H9 (cell line): ENCODE measurements around the gene RANGAP1. TPM values are rescaled to one million over a fixed set of nuclear protein-coding genes. Genes with fewer than 3 reads are reported as not detected.

Experiments
- DNase-seq: peaks from one replicate; pipeline ENCODE4 v3.0.0-alpha.2; 2017
- H2AFZ ChIP-seq: one replicate; pipeline ENCODE4 v1.6.1; 2013; ENCODE audit warnings: mild to moderate bottlenecking, low read length, control low read depth, moderate library complexity
- H2AK5ac ChIP-seq: 2 replicates; pipeline ENCODE4 v1.6.1; 2013; ENCODE audit warnings: low read length, control low read depth, mixed read lengths; ENCODE audit not compliant: insufficient read length
- H2BK120ac ChIP-seq: one replicate; pipeline ENCODE4 v1.6.1; 2013; ENCODE audit warnings: low read depth, mild to moderate bottlenecking, low read length, control low read depth, inconsistent platforms; ENCODE audit not compliant: poor library complexity, severe bottlenecking
- H2BK12ac ChIP-seq: 2 replicates; pipeline ENCODE4 v1.6.1; 2013; ENCODE audit warnings: low read length, control low read depth, mixed read lengths, low read depth; ENCODE audit not compliant: insufficient read length
- H2BK15ac ChIP-seq: 2 replicates; pipeline ENCODE4 v1.6.1; 2013; ENCODE audit warnings: low read depth, low read length, control low read depth
- H2BK20ac ChIP-seq: one replicate; pipeline ENCODE4 v1.6.1; 2013; ENCODE audit warnings: low read depth, mild to moderate bottlenecking, low read length, control low read depth, inconsistent platforms; ENCODE audit not compliant: poor library complexity, severe bottlenecking
- H2BK5ac ChIP-seq: 2 replicates; pipeline ENCODE4 v1.6.1; 2013; ENCODE audit warnings: low read length, control low read depth, mixed read lengths; ENCODE audit not compliant: insufficient read length
- H3K14ac ChIP-seq: 2 replicates; pipeline ENCODE4 v1.6.1; 2013; ENCODE audit warnings: low read length, control low read depth; ENCODE audit not compliant: insufficient read depth
- H3K18ac ChIP-seq: 2 replicates; pipeline ENCODE4 v1.6.1; 2013; ENCODE audit warnings: low read depth, mild to moderate bottlenecking, mixed read lengths, low read length, control low read depth; ENCODE audit not compliant: insufficient read length
- H3K23ac ChIP-seq: 2 replicates; pipeline ENCODE4 v1.6.1; 2013; ENCODE audit warnings: low read length, control low read depth, mixed read lengths, low read depth; ENCODE audit not compliant: insufficient read length
- H3K23me2 ChIP-seq: 2 replicates; pipeline ENCODE4 v1.6.1; 2013; ENCODE audit warnings: low read depth, mild to moderate bottlenecking, mixed read lengths, low read length, control low read depth; ENCODE audit not compliant: insufficient read length, poor library complexity, severe bottlenecking
- H3K27ac ChIP-seq: 2 replicates; pipeline ENCODE4 v1.5.1; 2013; ENCODE audit warnings: low read length, control low read depth, mixed read lengths, low read depth; ENCODE audit not compliant: insufficient read length
- H3K27me3 ChIP-seq: 2 replicates; pipeline ENCODE4 v1.6.1; 2013; ENCODE audit warnings: low read length, control low read depth, inconsistent platforms; ENCODE audit not compliant: insufficient read depth
- H3K4ac ChIP-seq: 2 replicates; pipeline ENCODE4 v1.6.1; 2013; ENCODE audit warnings: low read depth, mild to moderate bottlenecking, control low read depth, inconsistent platforms, low read length, moderate library complexity
- H3K4me1 ChIP-seq: 2 replicates; pipeline ENCODE4 v1.6.1; 2013; ENCODE audit warnings: low read length, control low read depth, inconsistent platforms; ENCODE audit not compliant: insufficient read depth
- H3K4me2 ChIP-seq: 2 replicates; pipeline ENCODE4 v1.6.1; 2013; ENCODE audit warnings: low read length, control low read depth, mixed read lengths; ENCODE audit not compliant: insufficient read length, insufficient read depth
- H3K56ac ChIP-seq: 2 replicates; pipeline ENCODE4 v1.6.1; 2013; ENCODE audit warnings: low read depth, mild to moderate bottlenecking, mixed read lengths, low read length, control low read depth; ENCODE audit not compliant: insufficient read length
- H3K79me1 ChIP-seq: 2 replicates; pipeline ENCODE4 v1.6.1; 2013; ENCODE audit warnings: low read depth, mild to moderate bottlenecking, moderate library complexity, low read length, control low read depth, inconsistent platforms; ENCODE audit not compliant: insufficient read depth, poor library complexity, severe bottlenecking
- H3K79me2 ChIP-seq: 2 replicates; pipeline ENCODE4 v1.6.1; 2013; ENCODE audit warnings: low read length, control low read depth, inconsistent platforms; ENCODE audit not compliant: insufficient read depth
- H3K9ac ChIP-seq: 2 replicates; pipeline ENCODE4 v1.6.1; 2013; ENCODE audit warnings: low read length, control low read depth, mixed read lengths; ENCODE audit not compliant: insufficient read length; ENCODE audit errors: extremely low read depth
- H3K9me3 ChIP-seq: one replicate; pipeline ENCODE4 v1.6.1; 2013; ENCODE audit warnings: low read depth, low read length, inconsistent platforms; ENCODE audit not compliant: control insufficient read depth
- H3T11ph ChIP-seq: one replicate; pipeline ENCODE4 v1.6.1; 2013; ENCODE audit warnings: mild to moderate bottlenecking, low read length, control low read depth, inconsistent platforms
- H4K20me1 ChIP-seq: one replicate; pipeline ENCODE4 v1.6.1; 2013; ENCODE audit not compliant: control insufficient read depth, insufficient read length, insufficient read depth
- H4K5ac ChIP-seq: 2 replicates; pipeline ENCODE4 v1.6.1; 2013; ENCODE audit warnings: low read depth, mild to moderate bottlenecking, mixed read lengths, low read length, control low read depth; ENCODE audit not compliant: insufficient read length
- H4K8ac ChIP-seq: replicated peaks from 2 replicates; pipeline ENCODE4 v1.6.1; 2013; ENCODE audit warnings: low read length, control low read depth, mixed read lengths, low read depth; ENCODE audit not compliant: insufficient read length
- H4K91ac ChIP-seq: 2 replicates; pipeline ENCODE4 v1.6.1; 2013; ENCODE audit warnings: low read depth, mild to moderate bottlenecking, moderate library complexity, mixed read lengths, low read length, control low read depth; ENCODE audit not compliant: insufficient read length
- H3K27ac Mint-ChIP-seq, 3 experiments: 2 replicates in 2 of 3; 3 replicates in 1 of 3; pipeline ENCODE4 v1.8.0; 2020 to 2021; ENCODE audit warnings: mixed read lengths in 3 of 3, mild to moderate bottlenecking in 1 of 3, moderate library complexity in 1 of 3
- H3K27me3 Mint-ChIP-seq: 2 replicates; pipeline ENCODE4 v1.8.0; 2021; ENCODE audit warnings: low read depth, mild to moderate bottlenecking, moderate library complexity, mixed read lengths
- H3K36me3 Mint-ChIP-seq, 3 experiments: 2 replicates in 2 of 3; 3 replicates in 1 of 3; pipeline ENCODE4 v1.8.0; 2020 to 2021; ENCODE audit warnings: low read depth in 3 of 3, mixed read lengths in 3 of 3; ENCODE audit not compliant: insufficient read depth in 1 of 3
- H3K4me1 Mint-ChIP-seq, 2 experiments: 2 replicates each; pipeline ENCODE4 v1.8.0; 2020; ENCODE audit warnings: mixed read lengths in 2 of 2
- H3K4me3 Mint-ChIP-seq, 2 experiments: 2 replicates in 1 of 2; 3 replicates in 1 of 2; pipeline ENCODE4 v1.8.0; 2020 to 2021; ENCODE audit warnings: mild to moderate bottlenecking in 2 of 2, mixed read lengths in 2 of 2, moderate library complexity in 1 of 2
- H3K9me3 Mint-ChIP-seq, 2 experiments: 2 replicates in 1 of 2; 3 replicates in 1 of 2; pipeline ENCODE4 v1.8.0; 2020; ENCODE audit warnings: mild to moderate bottlenecking in 2 of 2, mixed read lengths in 2 of 2, moderate library complexity in 1 of 2
- CTCF ChIP-seq: fragments of 200-600 bp; sonication (generic); conservative IDR thresholded peaks from 3 replicates; pipeline ENCODE4 v1.8.0; 2021; ENCODE audit warnings: antibody characterized with exemption, mild to moderate bottlenecking
- WGBS: extraction: QIAGEN DNeasy Blood & Tissue Kit; methylation state at CpG from one replicate; pipeline ENCODE4 v1.1.7; 2013; ENCODE audit warnings: missing lambda C conversion rate, low lambda C conversion rate, mixed read lengths; ENCODE audit not compliant: insufficient read length; ENCODE audit errors: extremely low coverage; 5-methylcytosine and 5-hydroxymethylcytosine counted together
- total RNA-seq: library from RNA; stranded (reverse); gene quantifications from 2 replicates; pipeline ENCODE4 v1.2.1, GENCODE V29; 2021

The RANGAP1 gene
- total RNA-seq, 1 experiment from 2014 or later: 130 TPM

DNA sequence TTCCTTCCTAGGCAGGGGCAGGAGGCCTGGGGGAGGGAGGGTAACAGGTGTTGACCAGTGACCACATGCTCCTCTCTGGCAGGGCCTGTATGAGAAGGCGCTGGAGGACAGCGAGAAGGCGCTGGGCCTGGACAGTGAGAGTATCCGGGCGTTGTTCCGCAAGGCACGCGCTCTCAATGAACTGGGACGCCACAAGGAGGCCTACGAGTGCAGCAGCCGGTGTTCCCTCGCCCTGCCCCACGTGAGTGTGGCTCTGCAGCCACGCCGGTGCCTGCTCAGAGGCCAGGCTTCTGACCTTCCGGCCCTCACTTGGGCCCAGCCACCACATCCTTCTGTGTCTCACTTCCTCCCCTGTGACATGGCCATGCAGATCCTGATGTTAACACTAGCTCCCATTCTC lies 41.1 kb upstream of the RANGAP1 start:
- Histone ChIP-seq H4K20me1 (no peaks in the 10 kb centered on the region), H3K23me2 (no peaks in the 10 kb centered on the region), H3K79me2 (no peaks in the 10 kb centered on the region), H2AK5ac (no peak overlapping the region), H3K18ac (no peak overlapping the region), H3K79me1 (no peaks in the 10 kb centered on the region), H3K4me1 (no peaks in the 10 kb centered on the region), H3K23ac (no peak overlapping the region), H2BK15ac (no peak overlapping the region), H3K9ac (no peak overlapping the region), H2BK120ac (no peak overlapping the region), H3K56ac (no peak overlapping the region), H4K91ac (no peak overlapping the region), H3T11ph (no peak overlapping the region), H3K27me3 (no peaks in the 10 kb centered on the region), H3K14ac (no peak overlapping the region), H3K4me2 (no peak overlapping the region), H2BK12ac (no peak overlapping the region), H4K8ac (no peak overlapping the region), H3K27ac (no peak overlapping the region), H2BK20ac (no peak overlapping the region), H2AFZ (no peak overlapping the region), H2BK5ac (no peak overlapping the region), H4K5ac (no peak overlapping the region), H3K4ac (no peak overlapping the region), H3K9me3 (no peaks in the 10 kb centered on the region)
- Mint-ChIP-seq H3K4me3 (no peak overlapping the region), H3K27ac (peak overlapping the region in 1 of 3 experiments; percentile 17; a peak in 1 of 7 replicates), H3K4me1 (peaks cover 0 to 2% of the 10 kb centered on the region in 2 experiments; a peak in 1 of 4 replicates), H3K9me3 (no peaks in the 10 kb centered on the region), H3K36me3 (peaks cover 28 to 79% (median 66%) of the 10 kb centered on the region in 3 experiments; a peak in 6 of 7 replicates), H3K27me3 (no peaks in the 10 kb centered on the region)
- no peak for DNase-seq
- no peak for TF ChIP-seq CTCF
- WGBS: no CpG with 5 or more reads among the region's 16 CpGs
